Stomach smooth muscle (tissue), 2 donors: ENCODE measurements around the gene CERK.
"Not testable (repeated sequence)": the region's sequence is repeated elsewhere in the genome, so short reads cannot be mapped to it uniquely, and the experiment has no call there.

Source experiments
- H3K27ac ChIP-seq: one replicate; pipeline ENCODE4 v1.7.0; 2013; ENCODE audit warnings: mild to moderate bottlenecking, low read length, inconsistent platforms
- H3K27me3 ChIP-seq, 2 donors: one replicate each; pipeline ENCODE4 v1.7.0; 2013; ENCODE audit warnings: low read length in 2 of 2; ENCODE audit not compliant: insufficient read depth in 2 of 2, control insufficient read depth in 1 of 2
- H3K36me3 ChIP-seq, 2 donors: one replicate each; pipeline ENCODE4 v1.7.0; 2013; ENCODE audit warnings: low read length in 2 of 2; ENCODE audit not compliant: control insufficient read depth in 2 of 2, insufficient read depth in 2 of 2
- H3K4me1 ChIP-seq: one replicate; pipeline ENCODE4 v1.7.0; 2013; ENCODE audit warnings: low read length; ENCODE audit not compliant: control insufficient read depth, insufficient read depth
- H3K4me3 ChIP-seq, 2 donors: one replicate each; pipeline ENCODE4 v1.7.0; 2013; ENCODE audit warnings: low read length in 2 of 2
- H3K9ac ChIP-seq, 2 donors: one replicate each; pipeline ENCODE4 v1.7.0; 2013; ENCODE audit warnings: low read length in 2 of 2, mild to moderate bottlenecking in 1 of 2
- H3K9me3 ChIP-seq, 2 donors: one replicate each; pipeline ENCODE4 v1.7.0; 2013; ENCODE audit warnings: low read length in 2 of 2; ENCODE audit not compliant: control insufficient read depth in 2 of 2
- donor health status: healthy.
- donor health status: Pancreatic carcinoma.

Gene CERK

DNA sequence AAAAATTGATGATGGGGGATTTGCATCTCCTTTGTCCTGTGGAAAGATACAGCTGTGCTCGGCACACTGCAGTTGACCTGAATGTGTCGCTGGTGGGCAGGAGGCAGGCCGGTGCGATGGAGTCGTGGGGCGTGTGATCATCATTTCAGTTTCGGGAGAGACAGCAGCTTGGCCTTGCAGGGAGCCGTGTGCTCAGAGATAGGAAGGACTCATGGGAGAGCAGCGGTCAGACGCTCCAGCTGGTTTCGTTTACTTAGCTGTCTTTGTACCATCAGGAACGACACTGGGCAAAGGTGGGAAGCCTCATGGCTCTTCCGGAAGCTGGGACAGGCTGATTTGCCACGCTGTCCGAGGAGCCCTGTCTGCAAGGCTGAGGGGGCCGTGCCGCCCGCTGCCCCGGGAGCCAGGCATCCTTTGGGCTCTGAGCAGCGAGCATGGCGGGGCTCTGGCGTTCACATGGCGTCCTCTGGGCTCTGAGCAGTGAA is 85.2 kb downstream of the CERK start:
- peak overlapping the region; percentile 11 to 47 for H3K4me3 ChIP-seq
- H3K4me1 ChIP-seq: peaks cover 16% of the 10 kb centered on the region
- no peaks in the 10 kb centered on the region for H3K9me3 ChIP-seq
- H3K27ac ChIP-seq: peak overlapping the region; percentile 11
- no peaks in the 10 kb centered on the region for H3K36me3 ChIP-seq
- no peak overlapping the region for H3K9ac ChIP-seq
- H3K27me3 ChIP-seq: no peaks in the 10 kb centered on the region

DNA sequence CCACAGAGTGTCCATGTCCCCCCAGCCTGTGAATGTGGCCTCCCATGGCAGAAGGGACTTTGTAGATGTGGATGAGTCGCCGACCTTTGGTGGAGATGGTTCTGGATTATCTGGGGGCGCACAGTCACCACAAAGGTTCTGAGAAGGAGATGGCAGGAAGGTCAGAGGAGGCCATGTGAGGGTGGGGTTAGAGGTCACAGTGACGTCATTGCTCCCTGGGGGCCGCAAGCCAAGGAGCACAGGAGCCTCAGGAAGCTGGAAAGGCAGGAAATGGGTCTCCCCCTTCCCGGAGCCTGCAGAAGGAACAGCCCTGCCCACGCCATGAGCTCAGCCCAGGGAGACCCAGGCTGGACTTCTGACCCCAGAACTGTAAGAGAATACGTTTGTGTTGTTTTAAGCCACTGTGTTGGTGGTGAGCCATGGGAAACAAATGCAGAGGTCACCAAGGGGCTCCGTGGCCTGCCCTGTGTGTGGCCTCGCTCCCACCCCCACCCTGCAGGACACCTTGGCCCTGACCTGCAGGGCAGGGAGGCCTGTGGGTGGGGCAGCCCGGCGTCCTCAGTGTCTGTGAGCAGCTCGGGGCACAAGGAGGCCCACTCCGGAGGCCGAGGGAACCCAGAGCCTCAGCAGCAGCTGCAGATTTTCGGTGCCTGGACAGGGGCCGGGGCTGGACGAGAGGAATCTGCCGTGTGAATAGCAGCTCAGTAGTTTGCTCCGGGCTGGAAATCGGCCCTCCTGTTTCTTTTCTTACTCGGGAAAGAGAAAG is 85.8 kb downstream of the CERK start:
- Histone ChIP-seq H3K36me3 (no peaks in the 10 kb centered on the region), H3K4me1 (peaks cover 16% of the 10 kb centered on the region), H3K4me3 (peak overlapping the region in 1 of 2 donors; percentile 47), H3K27ac (peak overlapping the region; percentile 11), H3K9ac (no peak overlapping the region), H3K9me3 (no peaks in the 10 kb centered on the region), H3K27me3 (no peaks in the 10 kb centered on the region)

DNA sequence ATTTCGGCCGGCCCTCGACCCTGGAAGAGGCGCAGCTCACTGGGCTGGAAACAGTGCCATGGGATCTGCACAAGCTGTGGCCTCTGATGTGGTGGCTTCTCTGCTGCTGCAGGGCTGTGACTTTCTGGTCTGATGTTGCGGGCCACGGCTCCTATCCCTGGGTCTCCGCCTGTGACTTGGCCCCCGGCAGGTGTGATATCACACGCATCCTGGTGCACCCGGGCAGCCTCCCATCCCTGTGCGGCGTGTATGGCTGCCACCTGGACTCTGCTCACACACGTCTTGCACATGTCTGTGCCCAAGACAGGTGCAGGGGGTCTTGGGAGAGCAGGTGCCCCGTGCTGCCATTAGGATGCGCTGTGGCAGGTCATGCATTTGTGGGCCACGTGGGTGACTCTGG is 86.7 kb downstream of the CERK start:
- H3K4me3 ChIP-seq: no peak overlapping the region
- H3K36me3 ChIP-seq: no peaks in the 10 kb centered on the region
- H3K9me3 ChIP-seq: no peaks in the 10 kb centered on the region
- H3K9ac ChIP-seq: no peak overlapping the region
- H3K4me1 ChIP-seq: peaks cover 17% of the 10 kb centered on the region
- H3K27ac ChIP-seq: no peak overlapping the region
- no peaks in the 10 kb centered on the region for H3K27me3 ChIP-seq

DNA sequence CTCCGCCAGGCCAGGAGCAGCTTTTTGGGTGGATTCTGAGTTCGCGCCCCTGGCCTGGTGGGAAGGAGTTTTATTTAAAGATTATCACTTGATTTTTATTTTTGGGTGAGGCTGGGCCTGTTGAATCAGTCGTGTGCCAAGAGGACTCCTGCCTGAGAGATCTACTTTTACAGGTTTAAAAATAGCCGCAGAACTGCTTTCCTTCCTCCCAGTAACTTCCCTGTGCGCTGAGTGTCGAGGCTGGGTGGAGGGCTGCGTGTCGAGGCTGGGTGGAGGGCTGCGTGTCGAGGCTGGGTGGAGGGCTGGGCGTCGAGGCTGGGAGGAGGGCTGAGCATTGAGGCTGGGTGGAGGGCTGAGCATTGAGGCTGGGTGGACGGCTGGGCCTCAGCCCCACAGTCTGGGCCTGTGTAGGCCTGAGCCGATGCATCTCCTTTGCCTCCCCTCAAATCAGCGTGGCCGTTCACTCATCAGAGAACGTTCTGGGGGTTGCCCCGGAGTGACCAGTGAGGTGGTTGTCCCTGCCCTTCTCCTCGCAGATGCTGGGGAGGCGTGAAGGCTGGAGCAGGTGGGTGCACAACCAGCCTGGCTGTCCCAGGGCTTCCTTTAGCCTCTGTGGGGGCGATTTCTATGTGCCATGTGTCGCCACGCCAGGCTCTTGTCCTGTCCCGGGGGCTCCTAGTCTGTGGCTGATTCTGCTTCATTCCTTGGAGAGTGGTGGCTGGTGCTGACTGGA is 87.8 kb downstream of the CERK start:
- Histone ChIP-seq H3K9ac (no peak overlapping the region), H3K4me3 (no peak overlapping the region), H3K4me1 (peaks cover 17% of the 10 kb centered on the region), H3K9me3 (no peaks in the 10 kb centered on the region), H3K27ac (peak overlapping the region; percentile 11), H3K27me3 (no peaks in the 10 kb centered on the region), H3K36me3 (no peaks in the 10 kb centered on the region)

DNA sequence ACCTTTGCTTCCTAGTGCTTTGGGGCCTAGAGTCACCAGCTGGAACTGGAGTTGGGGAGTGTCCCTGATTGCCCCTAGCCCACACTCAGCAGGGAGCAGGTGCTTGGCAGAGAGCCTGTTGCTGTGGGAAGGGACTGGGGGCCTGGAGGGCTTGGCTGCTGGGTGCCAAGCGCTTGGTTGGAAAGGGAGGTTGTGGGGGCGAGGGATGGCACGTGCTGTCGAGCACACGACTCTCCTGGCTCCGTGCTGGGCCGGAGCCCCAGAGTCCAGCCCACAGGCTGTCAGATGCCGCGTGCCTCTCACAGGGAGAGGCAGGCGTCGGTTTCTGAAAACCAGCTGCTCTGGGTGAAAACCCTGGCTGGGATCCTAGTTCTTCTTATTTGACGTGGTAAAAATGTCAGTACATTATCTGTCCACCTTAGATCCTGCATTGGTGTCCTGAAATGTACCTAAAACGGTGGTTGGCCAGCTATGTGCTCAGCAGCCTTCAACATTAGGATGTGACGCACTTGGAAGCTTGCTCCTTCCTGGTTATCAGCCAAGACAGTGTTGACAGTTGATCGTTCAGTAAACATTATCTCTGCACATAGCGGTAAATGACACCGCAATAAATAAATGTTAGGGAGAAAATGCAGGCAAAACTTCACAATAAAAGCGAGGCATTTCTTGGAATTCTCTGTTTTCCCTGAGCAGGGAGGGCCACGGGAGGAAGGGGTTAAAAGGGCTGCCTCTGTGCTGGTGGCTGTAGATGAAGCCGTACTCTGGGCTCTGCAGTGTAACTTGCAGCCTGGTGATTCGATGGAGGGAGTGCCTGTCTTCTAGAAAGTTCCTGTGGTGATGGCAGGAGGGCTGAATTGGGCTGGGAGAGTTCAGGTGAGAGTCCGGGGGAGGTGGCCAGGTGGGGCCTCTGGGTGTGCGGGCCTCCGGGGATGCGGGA is 88.6 kb downstream of the CERK start:
- no peaks in the 10 kb centered on the region for H3K27me3 ChIP-seq
- H3K4me3 ChIP-seq: peak overlapping the region in 1 of 2 donors; percentile 29
- peaks cover 17% of the 10 kb centered on the region for H3K4me1 ChIP-seq
- H3K9ac ChIP-seq: no peak overlapping the region
- H3K27ac ChIP-seq: peak overlapping the region; percentile 11
- no peaks in the 10 kb centered on the region for H3K9me3 ChIP-seq
- no peaks in the 10 kb centered on the region for H3K36me3 ChIP-seq

DNA sequence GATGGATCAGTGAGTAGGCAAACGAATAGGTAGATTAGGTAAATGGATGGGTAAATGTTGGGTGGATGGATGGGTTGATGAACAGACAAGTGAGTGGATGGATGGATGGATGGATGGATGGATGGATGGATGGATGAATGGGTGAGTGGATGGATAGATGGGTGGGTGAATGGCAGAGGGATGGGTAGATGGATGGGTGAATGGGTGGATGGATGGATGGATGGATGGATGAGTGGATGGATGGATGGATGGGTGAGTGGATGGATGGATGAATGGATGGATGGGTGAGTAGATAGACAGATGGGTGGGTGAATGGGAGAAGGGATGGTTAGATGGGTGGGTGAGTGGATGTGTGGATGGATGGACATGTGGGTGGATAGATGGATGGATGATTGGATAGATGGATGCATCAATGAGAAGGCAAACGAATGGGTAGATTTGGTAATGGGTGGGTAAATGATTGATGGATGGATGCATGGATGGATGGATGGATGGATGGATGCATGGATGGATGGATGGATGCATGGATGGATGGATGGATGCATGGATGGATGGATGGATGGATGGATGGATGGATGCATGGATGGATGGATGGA is 89.7 kb downstream of the CERK start:
- H3K9me3 ChIP-seq, H3K36me3 ChIP-seq, H3K27ac ChIP-seq, H3K9ac ChIP-seq, H3K4me3 ChIP-seq, H3K27me3 ChIP-seq: not testable (repeated sequence)
- H3K4me1 ChIP-seq: peaks cover 17% of the 10 kb centered on the region

DNA sequence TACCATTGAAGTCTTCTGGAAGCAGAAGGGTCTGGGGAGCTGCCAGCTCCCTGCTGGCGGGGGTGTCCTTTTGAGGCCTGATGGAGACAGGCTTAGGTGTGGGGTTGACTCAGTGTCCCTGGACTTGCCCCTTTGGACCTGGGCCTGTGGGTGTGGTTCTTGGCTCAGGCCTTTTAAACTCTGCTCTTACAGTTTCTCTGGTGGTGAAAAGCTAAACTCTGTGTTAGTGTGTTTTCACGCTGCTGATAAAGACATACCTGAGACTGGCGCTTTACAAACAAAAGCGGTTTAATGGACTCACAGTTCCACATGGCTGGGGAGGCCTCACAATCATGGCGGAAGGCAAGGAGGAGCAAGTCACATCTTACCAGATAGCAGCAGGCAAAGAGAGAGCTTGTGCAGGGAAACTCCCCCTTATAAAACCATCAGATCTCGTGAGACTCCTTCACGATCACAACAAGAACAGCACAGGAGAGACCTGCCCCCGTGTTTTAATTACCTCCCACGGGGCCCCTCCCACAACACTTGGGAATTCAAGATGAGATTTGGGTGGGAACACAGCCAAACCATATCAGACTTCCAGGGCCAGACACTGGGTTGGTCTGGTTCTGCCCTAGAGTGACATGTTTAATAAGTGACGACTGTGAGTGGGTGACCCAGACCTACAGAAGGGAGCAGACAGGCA is 91.4 kb downstream of the CERK start:
- no peak overlapping the region for H3K4me3 ChIP-seq
- no peaks in the 10 kb centered on the region for H3K36me3 ChIP-seq
- no peaks in the 10 kb centered on the region for H3K27me3 ChIP-seq
- H3K9me3 ChIP-seq: no peaks in the 10 kb centered on the region
- no peak overlapping the region for H3K9ac ChIP-seq
- no peak overlapping the region for H3K27ac ChIP-seq
- peaks cover 18% of the 10 kb centered on the region for H3K4me1 ChIP-seq

DNA sequence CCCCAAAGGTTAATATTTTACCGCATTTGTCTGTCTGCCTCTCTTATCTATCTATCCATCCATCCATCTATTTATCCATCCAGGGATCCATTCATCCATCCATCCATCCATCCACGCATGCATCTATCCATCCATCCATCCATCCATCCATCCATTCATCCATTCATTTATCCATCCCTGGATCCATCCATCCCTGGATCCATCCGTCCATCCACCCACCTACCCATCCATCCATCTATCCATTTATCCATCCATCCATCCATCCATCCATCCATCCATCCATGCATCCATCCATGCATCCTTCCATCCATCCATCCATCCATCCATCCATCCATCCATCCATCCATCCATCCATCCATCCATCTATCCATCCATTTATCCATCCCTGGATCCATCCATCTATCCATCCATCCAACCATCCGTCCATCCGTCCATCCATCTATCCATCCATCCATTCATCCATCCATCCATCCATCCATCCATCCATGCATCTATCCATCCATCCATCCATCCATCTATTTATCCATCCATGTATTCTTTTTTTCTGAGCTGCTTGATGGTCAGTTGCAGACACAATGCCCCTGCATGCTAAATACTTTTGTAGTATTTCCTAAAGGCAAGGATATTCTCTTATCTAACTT is 95.1 kb downstream of the CERK start:
- H3K4me1 ChIP-seq, H3K36me3 ChIP-seq, H3K4me3 ChIP-seq, H3K9ac ChIP-seq, H3K27me3 ChIP-seq, H3K27ac ChIP-seq, H3K9me3 ChIP-seq: not testable (repeated sequence)

DNA sequence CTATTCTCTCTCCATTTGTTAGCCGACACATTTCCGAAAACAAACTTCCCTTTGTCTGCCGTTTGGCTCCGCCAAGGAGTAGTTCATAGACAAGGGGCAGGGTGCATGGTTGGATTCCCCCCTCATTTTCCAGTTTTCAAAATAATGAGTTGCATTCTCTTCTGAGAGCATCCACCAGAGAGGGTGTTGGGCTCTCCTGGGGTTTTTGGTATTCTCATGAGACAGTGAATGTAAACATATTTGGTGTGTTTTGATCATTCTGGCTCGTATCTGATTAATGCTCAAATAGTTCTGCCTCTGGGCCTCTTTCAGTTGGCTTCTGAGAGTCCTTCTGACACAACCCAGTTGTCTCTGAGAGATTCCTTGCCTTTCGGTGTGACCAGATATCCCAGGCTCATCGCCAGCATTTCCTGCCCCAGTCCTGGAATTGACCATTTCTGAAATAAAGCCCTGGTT is 96.2 kb downstream of the CERK start:
- no peak overlapping the region for H3K9ac ChIP-seq
- H3K9me3 ChIP-seq: no peaks in the 10 kb centered on the region
- no peaks in the 10 kb centered on the region for H3K36me3 ChIP-seq
- peaks cover 10% of the 10 kb centered on the region for H3K4me1 ChIP-seq
- no peak overlapping the region for H3K4me3 ChIP-seq
- H3K27me3 ChIP-seq: no peaks in the 10 kb centered on the region
- no peak overlapping the region for H3K27ac ChIP-seq
